HG03571 (cell line): Measurements from ENCODE around the gene PEX7.
"Not testable (repeated sequence)": the region's sequence is repeated elsewhere in the genome, so short reads cannot be mapped to it uniquely, and the experiment has no call there.

Experiments used
- ATAC-seq: cut with Tn5 transposase; IDR thresholded peaks from one replicate; pipeline ENCODE4 v1.9.1; 2021; ENCODE audit not compliant: unreplicated experiment

Gene PEX7

DNA sequence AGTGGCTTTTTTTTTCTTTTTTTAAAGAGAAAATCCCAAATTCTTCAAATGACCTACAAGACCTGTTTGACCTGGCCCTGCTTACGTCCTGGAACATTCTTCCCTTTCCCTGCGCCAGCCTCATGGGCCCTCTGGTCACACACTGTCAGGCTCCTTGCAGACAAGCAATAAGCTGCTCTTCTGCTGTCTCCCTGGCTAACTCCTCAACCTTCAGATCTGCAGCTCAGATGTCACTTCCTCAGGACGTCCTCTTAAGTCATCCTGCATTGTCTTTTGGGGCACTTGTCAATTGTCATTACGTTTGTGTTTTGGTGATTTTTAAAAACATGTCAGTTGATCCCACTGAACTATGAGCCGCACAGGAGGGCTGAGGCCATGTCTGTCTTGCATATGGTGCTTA is 70.8 kb downstream of the PEX7 start:
- ATAC-seq = no peak

DNA sequence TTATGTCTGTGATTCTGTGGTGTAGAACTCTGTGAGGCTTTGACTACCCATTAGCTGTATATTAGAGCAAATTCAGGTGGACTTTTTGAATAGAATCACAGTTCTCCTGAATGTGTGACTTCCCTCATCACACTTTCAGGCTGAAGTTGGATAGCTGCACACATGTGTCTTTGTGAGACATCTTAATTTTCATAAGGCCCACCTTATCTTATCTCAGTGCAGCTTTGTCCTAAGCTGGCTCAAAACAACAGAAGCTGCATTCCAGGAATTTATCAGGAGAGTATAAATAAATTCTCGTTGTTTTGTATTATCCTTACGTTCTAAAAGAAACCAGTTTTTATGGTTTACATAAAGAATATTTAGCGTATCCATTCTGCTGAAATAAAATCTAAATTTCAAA is 73.5 kb downstream of the PEX7 start:
- ATAC-seq = no peak

DNA sequence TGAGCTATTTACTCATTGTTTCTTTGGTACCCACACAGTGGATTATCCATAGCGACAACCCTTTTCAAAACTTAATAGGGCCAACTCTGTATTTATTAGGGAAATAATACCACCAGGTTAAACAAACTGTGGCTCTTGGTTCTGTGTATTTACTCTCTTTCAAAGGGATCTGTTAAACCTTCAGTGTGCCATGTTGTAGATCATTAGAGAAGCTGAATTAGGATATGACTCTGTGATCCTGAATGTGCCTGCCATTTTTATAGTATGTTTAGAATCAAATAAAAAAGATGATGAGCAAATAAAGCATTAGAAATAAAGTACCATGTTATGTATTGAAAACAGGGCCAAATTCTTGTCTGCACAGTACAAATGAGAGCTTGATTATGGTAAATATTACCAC is 74.7 kb downstream of the PEX7 start:
- no peak for ATAC-seq

DNA sequence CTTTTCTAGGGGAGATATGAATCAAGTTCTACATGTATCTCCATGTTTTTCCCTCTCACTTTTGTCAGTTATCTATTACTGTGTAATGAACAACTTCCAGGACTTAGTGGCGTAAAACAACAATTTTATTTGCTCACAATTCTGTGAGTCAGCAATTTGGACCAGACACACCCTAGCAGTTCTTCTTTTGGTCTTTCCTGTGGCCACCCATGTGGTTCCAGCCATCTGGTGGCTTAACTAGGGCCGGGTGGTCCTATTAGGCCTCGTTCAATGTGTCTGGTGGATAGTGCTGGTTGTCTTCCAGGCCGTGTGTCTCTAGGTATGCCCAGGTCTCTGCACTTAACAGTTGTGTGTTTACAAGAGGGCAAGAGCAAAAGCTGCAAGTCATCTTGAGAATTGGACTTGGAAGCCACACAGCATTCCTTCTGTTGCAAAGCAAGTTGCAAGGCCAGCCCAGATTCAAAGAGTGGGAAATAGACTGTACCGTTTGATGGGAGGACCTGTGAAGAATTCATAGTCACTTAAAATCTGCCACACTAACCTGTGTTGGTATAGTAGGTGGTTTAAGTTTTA is 78.9 kb downstream of the PEX7 start:
- no peak for ATAC-seq

DNA sequence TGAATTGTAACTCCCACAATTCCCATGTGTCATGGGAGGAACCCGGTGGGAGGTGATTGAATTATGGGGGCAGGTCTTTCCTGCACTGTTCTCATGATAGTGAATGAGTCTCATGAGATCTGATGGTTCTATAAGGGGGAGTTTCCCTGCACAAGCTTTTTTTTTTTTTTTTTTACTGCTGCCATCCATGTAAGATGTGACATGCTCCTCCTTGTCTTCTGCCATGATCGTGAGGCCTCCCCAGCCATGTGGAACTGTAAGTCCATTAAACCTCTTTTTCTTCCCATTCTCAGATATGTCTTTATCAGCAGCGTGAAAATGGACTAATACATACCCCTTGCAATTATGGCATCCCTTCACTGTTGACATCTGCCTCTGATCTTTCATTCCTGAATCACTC is 82.1 kb downstream of the PEX7 start:
- not testable (repeated sequence) for ATAC-seq

DNA sequence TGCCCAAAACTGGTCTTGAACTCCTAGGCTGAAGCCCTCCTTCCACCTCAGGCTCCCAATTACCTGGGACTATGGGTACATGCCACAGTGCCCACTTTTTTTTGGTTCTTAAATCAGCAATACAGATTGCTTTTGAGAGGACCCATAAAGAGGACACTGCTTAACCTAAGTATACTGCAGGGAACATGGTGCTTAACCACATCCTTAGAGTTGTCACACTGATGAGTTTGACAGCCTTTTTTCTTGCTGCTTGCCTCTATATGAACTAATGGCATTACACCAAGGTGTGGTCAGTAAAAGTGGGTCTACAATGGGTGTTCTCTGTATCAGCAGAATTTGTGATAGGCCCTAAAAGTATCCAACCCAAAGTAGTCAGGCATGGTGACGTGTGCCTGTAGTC is 92.6 kb downstream of the PEX7 start:
- ATAC-seq = no peak

DNA sequence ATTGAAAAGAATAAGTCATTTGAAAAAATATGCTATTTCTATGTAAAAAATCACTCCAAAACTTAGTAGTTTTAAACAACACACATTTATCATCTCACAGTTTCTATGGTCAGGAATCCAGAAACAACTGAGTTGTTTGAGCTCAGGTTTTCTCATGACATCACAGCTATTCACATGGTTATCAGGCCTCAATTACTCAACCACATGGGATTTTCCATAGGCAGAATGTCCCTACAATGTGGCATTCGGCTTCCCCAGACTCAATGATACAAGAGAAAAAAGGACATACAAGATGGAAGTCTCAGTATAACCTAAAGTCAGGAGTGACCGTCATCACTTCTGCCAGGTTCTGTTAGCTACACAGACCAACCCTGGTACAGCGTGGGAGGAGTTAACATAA is 96.3 kb downstream of the PEX7 start:
- no peak for ATAC-seq

DNA sequence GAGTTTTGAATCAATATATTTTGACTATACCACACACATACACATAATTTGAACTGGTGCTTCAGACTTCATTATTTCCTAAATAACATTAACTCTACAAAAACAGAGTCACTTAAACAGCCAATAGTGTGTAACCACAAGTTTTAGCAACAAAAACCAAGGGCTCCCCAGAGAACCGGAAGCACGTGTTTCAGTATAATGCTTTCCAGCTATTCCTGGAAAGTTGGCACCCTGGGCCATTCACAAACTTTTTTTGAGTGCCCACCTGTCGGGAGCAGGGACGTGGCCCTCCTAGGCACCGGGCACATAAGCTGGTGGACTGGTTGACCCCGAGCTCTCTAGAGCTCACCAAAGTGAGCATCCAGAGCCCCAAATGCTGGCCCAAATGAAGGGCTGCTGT is 97.8 kb downstream of the PEX7 start:
- no peak for ATAC-seq

DNA sequence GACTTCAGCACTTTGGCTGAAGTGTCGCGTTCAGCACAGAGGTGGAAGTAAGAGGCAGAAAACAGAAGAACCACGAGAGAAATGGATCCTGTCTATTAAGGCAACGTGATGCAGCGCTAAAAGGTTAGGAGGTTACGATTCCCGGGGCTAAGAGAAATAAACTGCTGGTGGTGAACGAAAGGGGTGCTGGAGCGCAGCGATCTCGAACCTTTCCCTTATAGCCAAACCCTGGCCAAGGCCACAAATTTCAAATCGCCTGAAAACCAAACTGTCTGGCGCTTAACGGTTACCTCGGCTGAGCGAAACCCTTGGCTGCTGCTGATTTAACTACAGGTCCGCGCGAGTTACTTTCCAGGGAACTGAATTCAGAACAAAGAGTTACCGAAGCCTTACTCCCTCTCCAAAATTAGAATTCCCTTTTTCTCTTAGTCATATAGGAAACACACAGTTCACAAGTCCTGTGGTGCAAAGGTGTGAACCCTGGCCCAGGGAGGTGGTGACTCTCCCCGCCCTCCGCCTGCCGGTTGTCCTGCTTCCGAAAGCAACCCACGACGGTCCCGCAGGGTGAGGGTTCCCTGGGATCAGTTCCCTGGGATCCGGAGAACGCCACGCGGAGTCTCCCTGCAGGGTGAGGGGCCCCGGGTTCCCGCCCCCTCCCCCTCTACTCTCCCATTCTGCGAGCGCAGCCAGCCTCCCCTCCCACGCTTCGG is 98.4 kb downstream of the PEX7 start:
- no peak for ATAC-seq

DNA sequence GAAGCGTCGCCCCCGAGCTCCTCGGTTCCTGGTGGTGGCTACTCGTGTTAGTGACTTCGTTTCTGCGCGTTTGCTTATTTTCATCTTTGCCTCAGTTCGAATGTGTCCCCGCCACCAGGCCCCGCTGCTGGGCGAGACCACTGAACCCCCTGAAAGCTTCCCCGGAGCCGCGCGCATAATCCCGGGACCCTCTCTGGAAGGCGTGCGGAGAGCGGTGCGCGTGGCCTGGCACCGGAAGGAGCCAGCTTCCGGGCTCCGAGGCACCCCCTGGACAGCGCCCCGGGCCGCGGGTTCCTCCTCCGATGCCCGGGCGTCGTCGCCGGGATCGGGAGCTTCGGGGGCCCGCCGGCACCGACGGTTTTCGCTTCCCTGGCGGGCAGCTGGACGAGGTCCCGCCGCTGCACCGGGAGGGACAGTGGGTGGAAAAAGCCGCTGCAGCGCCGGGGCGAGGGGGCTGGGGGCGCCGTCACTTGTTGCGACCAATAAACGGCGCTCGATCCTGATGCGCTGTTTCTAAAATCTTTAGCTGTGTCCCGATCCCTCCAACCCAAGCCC is 99.1 kb downstream of the PEX7 start:
- ATAC-seq = no peak

DNA sequence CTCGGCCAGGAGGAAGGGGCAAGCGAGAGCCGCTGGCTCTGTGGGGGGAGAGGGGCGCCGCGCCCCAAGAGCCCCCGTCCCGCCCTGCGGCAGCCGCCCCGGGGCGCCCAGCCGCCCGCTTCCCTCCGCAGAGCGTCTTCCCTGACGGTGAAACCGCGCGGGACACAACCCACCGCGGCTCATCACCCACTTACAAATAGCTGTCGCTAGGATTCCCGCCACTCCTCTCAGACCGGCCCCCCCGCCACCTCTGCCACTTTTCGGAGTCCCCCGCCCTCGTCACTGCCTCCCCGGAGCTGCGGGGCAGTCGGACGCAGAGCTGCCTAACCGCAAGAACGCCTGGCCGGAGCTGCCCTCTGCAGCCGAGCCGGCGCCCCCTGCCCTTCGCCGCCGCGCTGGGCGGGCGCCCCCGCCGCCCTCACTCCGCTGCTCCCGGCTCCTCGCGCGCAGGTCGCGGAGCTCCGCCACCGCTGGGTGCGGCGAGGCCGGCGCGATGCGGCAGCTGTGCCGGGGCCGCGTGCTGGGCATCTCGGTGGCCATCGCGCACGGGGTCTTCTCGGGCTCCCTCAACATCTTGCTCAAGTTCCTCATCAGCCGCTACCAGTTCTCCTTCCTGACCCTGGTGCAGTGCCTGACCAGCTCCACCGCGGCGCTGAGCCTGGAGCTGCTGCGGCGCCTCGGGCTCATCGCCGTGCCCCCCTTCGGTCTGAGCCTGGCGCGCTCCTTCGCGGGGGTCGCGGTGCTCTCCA is 99.7 kb downstream of the PEX7 start, which contains the start of gene SLC35D3:
SLC35D3 (plus strand) TSS at position 366 of the 749 bp plus-strand sequence; CDS start at position 494, 128 bp downstream.
- ATAC-seq = no peak

DNA sequence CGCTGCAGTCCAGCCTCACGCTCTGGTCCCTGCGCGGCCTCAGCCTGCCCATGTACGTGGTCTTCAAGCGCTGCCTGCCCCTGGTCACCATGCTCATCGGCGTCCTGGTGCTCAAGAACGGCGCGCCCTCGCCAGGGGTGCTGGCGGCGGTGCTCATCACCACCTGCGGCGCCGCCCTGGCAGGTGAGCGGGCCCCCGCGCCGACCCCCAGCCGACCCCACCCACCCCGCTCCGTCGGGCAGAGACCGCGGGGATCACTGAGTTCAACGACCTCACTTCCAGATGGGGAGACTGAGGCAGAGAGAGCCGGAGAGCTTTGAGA is 100.3 kb downstream of the PEX7 start:
- no peak for ATAC-seq

DNA sequence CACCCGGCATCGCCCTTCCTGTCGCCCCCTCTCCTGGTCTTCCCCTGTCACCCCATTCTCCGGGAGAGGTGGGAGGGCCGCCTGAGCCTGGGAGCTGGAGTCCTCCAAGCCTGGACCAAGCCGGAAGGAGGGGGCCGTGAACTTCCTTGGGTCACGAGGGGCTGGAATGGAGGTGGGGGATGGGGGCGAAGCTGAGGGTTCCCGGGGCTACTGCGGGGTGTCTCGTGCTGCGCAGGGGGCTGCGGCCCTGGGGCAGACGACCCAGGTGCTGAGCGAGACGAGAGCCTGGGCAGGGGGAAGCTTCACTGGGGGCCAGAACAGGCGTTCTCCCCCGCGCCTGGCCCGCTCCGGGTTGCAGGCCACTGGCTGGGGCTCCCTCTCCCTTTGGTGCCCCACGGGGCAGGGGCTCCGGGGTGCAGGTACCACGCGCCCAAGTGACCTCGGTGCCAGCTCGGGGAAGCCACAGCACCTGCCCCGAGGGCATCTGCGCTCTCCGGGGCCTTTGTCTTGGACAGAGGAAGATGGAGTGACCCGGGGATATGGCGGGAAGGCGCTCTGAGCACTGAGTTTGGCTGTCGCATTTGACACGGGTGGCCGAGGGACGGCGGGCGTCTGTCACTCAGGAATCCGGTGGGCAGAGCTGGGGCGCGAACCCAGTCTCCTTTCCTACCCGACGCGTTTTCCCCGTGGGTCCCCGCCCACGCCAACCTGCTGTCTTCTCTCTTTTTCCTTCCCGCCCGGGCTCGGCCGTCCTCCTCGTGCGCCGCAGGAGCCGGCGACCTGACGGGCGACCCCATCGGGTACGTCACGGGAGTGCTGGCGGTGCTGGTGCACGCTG is 100.9 kb downstream of the PEX7 start:
- ATAC-seq = no peak

DNA sequence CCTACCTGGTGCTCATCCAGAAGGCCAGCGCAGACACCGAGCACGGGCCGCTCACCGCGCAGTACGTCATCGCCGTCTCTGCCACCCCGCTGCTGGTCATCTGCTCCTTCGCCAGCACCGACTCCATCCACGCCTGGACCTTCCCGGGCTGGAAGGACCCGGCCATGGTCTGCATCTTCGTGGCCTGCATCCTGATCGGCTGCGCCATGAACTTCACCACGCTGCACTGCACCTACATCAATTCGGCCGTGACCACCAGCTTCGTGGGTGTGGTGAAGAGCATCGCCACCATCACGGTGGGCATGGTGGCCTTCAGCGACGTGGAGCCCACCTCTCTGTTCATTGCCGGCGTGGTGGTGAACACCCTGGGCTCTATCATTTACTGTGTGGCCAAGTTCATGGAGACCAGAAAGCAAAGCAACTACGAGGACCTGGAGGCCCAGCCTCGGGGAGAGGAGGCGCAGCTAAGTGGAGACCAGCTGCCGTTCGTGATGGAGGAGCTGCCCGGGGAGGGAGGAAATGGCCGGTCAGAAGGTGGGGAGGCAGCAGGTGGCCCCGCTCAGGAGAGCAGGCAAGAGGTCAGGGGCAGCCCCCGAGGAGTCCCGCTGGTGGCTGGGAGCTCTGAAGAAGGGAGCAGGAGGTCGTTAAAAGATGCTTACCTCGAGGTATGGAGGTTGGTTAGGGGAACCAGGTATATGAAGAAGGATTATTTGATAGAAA is 101.7 kb downstream of the PEX7 start:
- no peak for ATAC-seq

DNA sequence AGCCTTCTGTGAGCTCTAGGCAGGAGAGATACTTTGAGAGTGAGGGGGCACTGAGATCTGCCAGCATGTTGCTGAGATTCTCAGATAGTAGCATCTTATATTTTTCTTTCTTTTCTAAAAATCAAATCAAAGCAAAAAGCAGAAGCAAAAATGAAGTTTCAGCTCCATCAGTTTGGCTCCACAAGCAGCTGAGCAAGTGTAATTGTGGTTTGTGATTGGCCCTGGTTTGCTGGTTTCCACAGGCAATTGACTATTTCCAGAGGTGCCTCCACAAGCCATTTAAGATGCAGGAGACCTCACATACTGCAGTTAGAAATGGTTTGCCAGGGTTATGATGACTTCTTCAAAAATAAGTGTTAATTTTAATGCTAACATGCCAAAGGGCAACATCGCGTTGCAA is 104.0 kb downstream of the PEX7 start:
- no peak for ATAC-seq

DNA sequence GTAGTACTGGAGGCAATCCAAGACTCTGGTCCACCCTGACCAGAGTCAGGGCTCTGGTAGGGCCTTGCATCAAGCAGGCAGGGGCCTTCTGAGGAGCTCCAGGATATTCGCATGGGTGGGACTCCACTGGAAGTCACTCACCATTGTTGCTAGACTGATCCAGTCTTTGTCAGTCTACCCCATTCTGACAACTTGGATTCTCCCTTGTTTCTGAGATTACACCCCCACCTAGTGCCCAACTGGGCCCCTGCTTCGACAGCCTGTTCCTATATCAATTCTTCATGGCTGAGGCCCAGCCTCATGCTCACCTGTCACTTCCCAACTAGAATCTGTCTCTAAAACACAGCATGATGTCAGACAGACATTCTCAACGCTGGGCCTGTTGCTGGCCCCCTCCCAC is 104.9 kb downstream of the PEX7 start:
- no peak for ATAC-seq

DNA sequence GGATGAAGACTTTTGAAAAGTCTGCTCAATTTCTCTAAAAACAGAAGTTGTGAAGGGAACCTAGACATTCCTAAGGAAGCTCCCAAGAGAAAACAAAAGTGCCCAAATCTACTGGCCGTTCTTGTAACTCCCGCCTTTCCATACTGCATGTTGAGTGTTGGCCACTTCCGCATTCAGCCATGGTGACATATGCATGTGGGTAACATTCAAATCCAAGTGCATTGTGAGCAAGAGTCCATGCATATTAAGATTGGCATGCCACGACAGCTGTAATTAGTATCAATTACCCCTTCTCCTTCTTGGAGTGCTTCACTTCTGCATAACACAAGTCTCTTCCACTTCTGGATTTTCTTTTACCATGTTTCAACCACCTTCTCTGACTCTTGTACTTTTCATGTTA is 108.1 kb downstream of the PEX7 start:
- ATAC-seq = no peak

DNA sequence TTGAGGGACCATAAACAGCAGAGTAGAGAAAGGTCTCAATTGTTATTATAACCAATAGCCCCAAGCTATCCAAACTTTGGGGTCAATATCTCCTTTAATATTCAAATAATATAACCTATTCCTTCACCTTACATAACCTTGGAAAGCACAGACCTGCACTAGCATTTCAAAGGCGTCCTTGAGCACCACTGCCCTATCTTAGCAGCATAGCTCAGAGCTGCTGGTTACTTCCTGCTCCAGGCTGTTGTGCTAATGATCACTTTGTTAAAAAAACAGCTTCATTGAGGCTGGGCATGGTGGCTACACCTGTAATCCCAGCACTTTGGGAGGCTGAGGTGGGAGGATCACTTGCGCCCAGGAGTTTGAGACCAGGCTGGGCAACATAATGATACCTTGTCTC is 110.2 kb downstream of the PEX7 start:
- no peak for ATAC-seq

DNA sequence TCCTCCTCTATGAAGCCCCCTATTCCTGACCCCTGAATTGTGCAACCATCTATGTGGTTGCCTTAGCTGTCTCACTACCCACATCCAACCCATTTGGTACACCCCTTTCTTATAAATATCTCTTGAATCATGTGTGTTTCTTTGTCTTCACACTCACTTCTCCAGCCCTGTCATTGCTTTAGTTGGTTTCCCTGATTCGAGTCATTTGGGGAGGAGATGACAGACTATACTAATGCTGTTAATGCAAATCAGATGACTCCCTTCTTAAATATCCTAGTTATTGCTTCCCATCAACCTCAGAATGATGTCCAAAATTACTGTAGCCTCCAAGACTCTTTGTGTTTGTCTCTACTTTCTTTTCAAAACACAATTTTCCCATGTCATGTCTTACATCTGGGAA is 122.7 kb downstream of the PEX7 start:
- no peak for ATAC-seq

DNA sequence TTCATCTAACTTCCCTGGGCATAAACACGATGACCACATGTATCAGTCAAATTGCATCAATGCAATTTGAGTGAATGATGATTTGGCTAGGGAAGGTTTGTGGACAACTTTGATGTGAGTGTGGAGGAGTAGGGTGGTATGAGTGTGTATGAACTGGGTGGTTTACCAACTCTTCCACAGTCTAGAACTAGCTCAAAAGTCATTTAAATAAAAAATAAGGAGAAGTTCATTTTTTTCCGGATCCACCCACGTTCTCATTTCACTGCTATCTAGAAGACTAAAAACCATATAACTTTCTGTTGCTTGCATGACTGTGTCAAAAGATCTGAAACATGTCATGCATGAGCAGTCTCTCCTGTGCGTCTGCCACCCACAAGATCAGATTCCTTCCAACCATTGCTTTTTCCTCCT is 123.3 kb downstream of the PEX7 start:
- no peak for ATAC-seq

DNA sequence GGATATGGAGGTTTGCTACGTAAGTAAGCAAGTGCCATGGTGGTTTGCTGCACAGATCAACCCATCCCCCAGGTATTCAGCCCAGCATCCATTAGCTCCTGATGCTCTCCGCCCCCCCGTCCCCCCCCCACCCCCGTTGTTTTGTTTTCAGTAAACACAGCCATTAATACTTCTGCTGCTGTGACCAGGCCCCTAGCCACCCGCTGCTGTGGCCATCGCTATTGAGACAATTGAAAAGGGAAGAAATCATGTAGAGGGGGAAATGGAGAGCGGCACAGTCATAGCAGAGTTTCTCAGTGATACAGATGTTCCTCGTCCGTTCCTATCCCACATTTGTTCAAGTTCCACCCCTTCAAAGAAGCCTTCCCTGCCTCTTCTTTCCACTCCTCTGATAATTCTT is 124.6 kb downstream of the PEX7 start:
- ATAC-seq = no peak
